ENCODE data around the gene CCSER1.

The CCSER1 gene

GRCh38 chr4:90198086-90198847 lies 71.1 kb downstream of the CCSER1 start:
- no peak for DNase-seq (ENCODE audit: low spot score)

DNA sequence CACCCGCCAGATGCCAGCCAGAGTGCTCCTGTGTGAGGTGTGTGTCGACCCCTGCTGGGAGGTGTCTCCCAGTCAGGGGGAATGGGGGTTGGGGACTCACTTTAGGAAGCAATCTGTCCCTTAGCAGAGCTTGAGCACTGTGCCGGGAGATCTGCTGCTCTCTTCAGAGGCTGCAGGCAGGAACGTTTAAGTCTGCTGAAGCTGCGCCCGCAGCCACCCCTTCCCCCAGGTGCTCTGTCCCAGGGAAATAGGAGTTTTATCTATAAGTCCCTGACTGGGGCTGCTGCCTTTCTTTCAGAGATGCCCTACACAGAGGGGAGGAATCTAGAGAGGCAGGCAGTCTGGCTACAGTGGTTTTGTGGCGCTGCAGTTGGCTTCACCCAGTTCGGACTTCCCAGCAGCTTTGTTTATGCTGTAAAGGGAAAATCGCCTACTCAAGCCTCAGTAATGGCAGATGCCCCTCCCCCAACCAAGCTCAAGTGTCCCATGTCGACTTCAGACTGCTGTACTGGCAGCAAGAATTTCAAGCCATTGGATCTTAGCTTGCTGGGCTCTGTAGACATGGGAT lies 80.8 kb downstream of the CCSER1 start:
- no peak for DNase-seq (ENCODE audit: low spot score)

GRCh38 chr4:90209922-90210321 lies 82.7 kb downstream of the CCSER1 start:
- DNase-seq (ENCODE audit: low spot score): peak; percentile 66

DNA sequence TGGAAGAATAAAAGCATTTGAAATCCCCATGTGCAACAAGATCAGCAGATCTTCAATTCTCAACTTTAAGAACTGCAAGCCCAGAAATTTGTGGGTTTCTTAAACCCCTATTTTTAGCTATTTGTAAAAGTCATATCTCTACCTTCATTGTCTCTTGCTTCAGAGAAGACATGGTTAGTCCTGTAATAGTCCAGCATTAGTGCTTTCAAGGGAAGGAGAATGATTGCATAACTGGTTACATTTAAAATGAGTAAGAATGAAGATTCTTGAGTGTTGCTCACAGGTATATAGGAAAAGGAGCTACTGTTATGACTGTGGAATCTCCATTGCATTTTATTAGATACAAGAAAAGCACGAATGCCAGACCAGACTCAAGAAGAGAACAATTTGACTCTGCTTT lies 84.0 kb downstream of the CCSER1 start:
- no peak for DNase-seq (ENCODE audit: low spot score)

GRCh38 chr4:90215286-90215685 lies 88.1 kb downstream of the CCSER1 start:
- peak; percentile 81 for DNase-seq (ENCODE audit: low spot score)

DNA sequence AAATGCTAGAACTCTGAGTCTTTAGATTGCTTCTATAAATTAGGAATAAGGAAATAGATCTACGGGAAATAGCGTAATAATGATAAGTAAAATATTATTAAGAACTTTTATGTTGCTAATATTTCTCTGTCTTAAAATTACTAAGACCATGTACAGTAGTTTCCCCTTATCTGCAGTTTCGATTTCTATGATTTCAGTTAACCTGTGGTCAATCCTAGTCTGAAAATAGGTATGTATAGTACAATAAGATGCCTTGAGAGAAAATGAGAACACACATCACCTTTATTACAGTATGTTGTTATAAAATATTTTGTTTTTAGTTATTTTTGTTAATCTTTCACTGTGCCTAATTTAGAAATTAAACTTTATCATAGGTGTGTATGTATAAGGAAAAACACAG lies 92.6 kb downstream of the CCSER1 start:
- no peak for DNase-seq (ENCODE audit: low spot score)

GRCh38 chr4:90220459-90220858 lies 93.3 kb downstream of the CCSER1 start:
- DNase-seq (ENCODE audit: low spot score): no peak

- DNase-seq (ENCODE audit: low spot score): peak; percentile 54
Observed at GRCh38 chr4:90226734-90227133, 99.5 kb downstream of the CCSER1 start.

DNA sequence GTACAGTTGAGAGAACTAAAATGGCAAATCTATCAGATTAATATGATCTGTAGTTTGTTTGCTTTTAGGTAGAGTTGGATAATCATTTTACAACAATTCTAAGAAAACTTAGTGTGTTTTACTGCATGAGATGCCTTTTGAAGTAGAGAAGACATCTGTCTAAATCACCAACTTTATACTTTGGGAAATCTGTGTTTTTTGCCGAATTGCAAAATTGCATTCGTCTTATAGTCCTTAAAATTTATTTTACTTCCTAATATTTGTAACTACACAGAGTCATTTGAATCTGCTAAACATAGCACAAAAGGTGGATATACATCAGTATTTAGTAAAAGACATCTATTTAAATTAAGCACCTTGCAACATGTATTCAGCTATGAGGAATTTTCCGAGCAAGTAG lies 100.0 kb downstream of the CCSER1 start:
- DNase-seq (ENCODE audit: low spot score): no peak

DNA sequence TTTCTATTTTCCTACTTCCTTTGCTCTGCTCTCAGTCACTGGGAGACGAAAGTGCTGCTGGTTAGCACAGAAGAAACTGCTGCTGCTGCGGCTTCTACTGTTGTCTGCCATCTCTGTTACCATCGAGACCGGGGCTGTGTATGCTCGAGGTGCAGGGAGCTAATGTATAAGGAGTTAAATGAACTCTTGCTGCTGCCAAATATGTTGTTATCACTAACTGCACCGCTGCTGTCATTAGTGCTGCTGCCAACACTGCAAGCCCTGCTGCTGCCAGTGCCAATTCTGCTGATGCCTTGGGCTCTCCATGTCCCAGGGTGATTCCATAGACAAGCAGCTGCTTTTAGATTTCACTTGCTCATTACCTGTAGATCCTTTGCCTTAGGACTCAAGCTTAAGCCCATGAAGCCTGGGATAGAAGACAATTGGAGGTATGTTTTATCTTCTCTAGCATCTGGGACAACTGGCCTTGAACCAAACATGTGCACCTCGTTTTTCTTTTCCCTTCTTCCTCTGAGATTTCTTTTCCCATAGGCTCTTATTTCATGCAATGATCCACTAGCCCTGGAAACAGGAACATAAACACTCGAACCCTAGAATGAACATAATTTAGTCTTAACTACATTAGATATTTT lies 107.8 kb downstream of the CCSER1 start:
- no peak for DNase-seq (ENCODE audit: low spot score)

- no peak for DNase-seq (ENCODE audit: low spot score)
Observed at GRCh38 chr4:90237751-90238530, 110.7 kb downstream of the CCSER1 start.

- DNase-seq (ENCODE audit: low spot score): no peak
Observed at GRCh38 chr4:90240333-90240732, 113.1 kb downstream of the CCSER1 start.

- no peak for DNase-seq (ENCODE audit: low spot score)
Observed at GRCh38 chr4:90241008-90241407, 113.8 kb downstream of the CCSER1 start.

GRCh38 chr4:90245837-90246236 lies 118.6 kb downstream of the CCSER1 start:
- no peak for DNase-seq (ENCODE audit: low spot score)

DNA sequence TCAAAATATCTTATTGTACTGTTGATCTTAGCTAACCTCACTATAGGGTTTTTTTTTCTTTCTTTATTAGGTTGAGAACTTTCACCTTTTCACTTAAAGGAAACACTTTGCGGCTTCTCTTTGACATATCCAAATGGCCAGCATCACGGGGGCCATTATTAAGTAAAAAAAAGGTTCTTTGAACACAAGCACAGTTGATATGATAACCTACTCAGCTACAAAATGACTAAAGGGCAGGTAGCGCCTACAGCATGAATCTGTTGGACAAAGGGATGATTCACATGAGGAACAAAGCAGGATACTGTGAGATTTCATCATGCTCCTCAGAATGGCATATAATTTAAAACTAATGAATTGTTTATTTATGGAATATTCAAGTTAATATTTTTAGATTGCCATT lies 119.6 kb downstream of the CCSER1 start:
- DNase-seq (ENCODE audit: low spot score): no peak

DNA sequence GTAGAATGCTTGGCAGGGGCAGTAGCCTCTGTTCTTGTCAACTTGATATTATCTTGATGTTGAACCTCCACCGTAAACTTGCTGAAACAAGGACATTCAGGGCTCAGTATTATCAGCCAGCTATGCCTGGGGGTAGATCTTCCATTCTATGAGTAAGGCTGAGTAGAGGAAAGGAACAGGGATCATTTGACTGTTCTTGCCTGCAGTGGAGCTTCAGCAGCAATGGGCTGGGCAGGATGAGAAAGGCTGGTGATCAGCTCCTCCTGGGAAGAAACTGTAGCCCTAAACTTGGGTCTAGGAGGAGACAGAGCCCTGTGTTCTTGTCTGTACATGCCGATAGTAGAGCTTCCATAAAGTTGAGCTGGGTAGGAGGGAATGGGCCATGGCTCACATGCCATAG lies 127.2 kb downstream of the CCSER1 start:
- no peak for DNase-seq (ENCODE audit: low spot score)

DNA sequence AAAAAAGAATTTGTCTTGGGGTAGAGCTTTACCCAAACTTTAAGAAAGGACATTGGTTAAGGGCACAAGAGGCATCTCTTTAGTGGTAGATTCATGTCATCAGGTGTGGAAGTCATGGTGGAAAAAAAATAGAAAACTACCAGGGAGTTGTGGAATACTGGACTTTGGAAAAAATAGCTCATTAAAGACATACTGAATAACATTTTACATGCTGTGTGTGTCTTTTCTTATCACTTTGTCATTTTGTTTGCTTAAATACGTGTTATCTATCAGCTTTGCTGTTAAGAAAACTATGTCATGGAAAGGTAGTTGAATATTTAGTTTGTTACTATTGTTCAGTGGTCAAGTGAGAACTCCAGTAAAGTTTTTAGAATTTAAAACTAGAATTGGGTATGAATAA lies 147.0 kb downstream of the CCSER1 start:
- DNase-seq (ENCODE audit: low spot score): no peak

GRCh38 chr4:90280954-90281353 lies 153.8 kb downstream of the CCSER1 start:
- no peak for DNase-seq (ENCODE audit: low spot score)

GRCh38 chr4:90281541-90282355 lies 154.6 kb downstream of the CCSER1 start:
- no peak for DNase-seq (ENCODE audit: low spot score)

DNA sequence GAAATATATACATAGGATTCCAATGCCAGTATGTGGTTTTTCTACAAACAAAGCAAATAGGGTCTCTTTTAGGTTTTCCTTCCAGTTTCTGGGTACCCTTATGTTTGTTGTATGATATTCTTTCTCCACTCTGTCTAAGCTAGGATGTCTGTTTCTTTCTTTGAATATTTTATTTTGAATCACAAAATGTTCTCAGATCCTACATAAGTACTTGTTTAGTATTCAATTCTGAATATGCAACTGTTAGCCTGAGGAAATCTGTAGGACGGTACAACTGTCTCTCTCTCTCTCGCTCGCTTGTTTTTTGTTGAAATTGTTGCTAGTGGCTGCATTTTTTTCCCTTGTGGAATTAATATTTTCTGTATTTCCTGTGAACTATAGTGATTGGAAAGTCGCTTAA lies 163.2 kb downstream of the CCSER1 start:
- no peak for DNase-seq (ENCODE audit: low spot score)

GRCh38 chr4:90292438-90292837 lies 165.2 kb downstream of the CCSER1 start:
- DNase-seq (ENCODE audit: low spot score): no peak

DNA sequence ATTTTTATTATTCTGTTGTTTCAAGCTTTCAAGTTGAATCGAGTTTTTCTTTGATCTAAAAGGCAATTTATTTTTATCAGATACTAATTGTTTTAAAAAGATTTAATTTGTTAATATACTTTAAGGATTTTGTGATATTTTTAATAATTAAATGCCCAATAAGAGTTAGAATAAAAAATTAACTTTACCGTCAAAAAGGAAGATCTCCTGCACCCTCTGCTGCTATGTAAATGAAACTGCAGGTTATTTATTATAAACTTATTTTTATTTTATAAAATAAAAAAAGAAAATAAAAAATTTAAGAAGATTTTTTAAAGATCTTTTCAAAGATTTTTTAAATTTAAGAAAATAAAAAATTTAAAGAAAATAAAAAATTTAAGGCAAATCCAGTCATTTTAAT lies 166.1 kb downstream of the CCSER1 start:
- no peak for DNase-seq (ENCODE audit: low spot score)

All from LoVo (cell line).